GM20000 (cell line): ENCODE data around the gene CUL4A.

Source experiments
- DNase-seq: peaks from one replicate; pipeline ENCODE4 v3.0.0; 2012; ENCODE audit warnings: low spot score
- CTCF ChIP-seq: IDR thresholded peaks from 2 replicates; pipeline ENCODE4 v1.5.1; 2012; ENCODE audit warnings: mild to moderate bottlenecking, control low read depth; ENCODE audit errors: extremely low read depth, missing control alignments

The CUL4A gene

GRCh38 chr13:113283904-113284303 lies 74.5 kb downstream of the CUL4A start:
- no peak for DNase-seq
- no peak for TF ChIP-seq CTCF

- TF ChIP-seq CTCF, result no peak
- DNase-seq, result no peak
Observed at GRCh38 chr13:113288880-113289279, 79.5 kb downstream of the CUL4A start.

GRCh38 chr13:113291129-113291528 lies 81.7 kb downstream of the CUL4A start:
- no peak for DNase-seq
- no peak for TF ChIP-seq CTCF

- no peak for DNase-seq
- TF ChIP-seq CTCF, result no peak
Observed at GRCh38 chr13:113292021-113292862, 82.8 kb downstream of the CUL4A start.

- no peak for TF ChIP-seq CTCF
- DNase-seq, result no peak
Observed at GRCh38 chr13:113293686-113294085, 84.3 kb downstream of the CUL4A start.

- no peak for TF ChIP-seq CTCF
- no peak for DNase-seq
Observed at GRCh38 chr13:113295776-113296175, 86.4 kb downstream of the CUL4A start.

- DNase-seq, result peak; percentile 99
- no peak for TF ChIP-seq CTCF
Observed at GRCh38 chr13:113296823-113297369, 87.5 kb downstream of the CUL4A start, which contains the start of gene LAMP1. LAMP1 (plus strand) TSS chr13:113297239; CDS start chr13:113297435, 196 bp downstream.
